T-cell (primary cell): ENCODE results near the gene GOLIM4. TPM values are rescaled to one million over a fixed set of nuclear protein-coding genes. Genes with fewer than 3 reads are reported as not detected.
"Not testable (repeated sequence)": the region's sequence is repeated elsewhere in the genome, so short reads cannot be mapped to it uniquely, and the experiment has no call there.

Experiments used
- ATAC-seq, 4 experiments: fragments of 200-7000 bp in 3 of 4; fragments of 150-1000 bp in 1 of 4; cut with Tn5 transposase; replicated peaks in 1 of 4; 1 replicate in 3 of 4; 2 replicates in 1 of 4; pipeline ENCODE4 v1.10.0; 2021; ENCODE audit warnings: moderate library complexity in 3 of 4, mild to moderate bottlenecking in 2 of 4, moderate number of reproducible peaks in 1 of 4
- CTCF ChIA-PET, 2 donors: fragments of 300-600 bp; sonication (Branson Sonifier 250); formaldehyde crosslinking; loops; one replicate each; lab custom pipeline; 2022; ENCODE audit warnings: antibody characterized with exemption in 2 of 2; lab: Charles Lee
- POLR2A ChIA-PET, 2 donors: fragments of 300-600 bp; sonication (Branson Sonifier 250); formaldehyde crosslinking; loops; one replicate each; lab custom pipeline; 2022; ENCODE audit warnings: antibody characterized with exemption in 2 of 2; lab: Charles Lee
- DNase-seq, 35 experiments: peaks; one replicate each; pipeline versions ENCODE4 v3.0.0 to v3.0.0-alpha.2; 2013 to 2023
- H3K27ac ChIP-seq: one replicate; pipeline ENCODE4 v1.5.1; 2013; ENCODE audit warnings: low read length
- H3K27me3 ChIP-seq, 2 experiments: replicated peaks in 1 of 2; 1 replicate in 1 of 2; 2 replicates in 1 of 2; pipeline versions ENCODE4 v1.6.1 to v1.7.0; 2013; ENCODE audit warnings: low read length in 1 of 2, mixed read lengths in 1 of 2; ENCODE audit not compliant: control insufficient read depth in 2 of 2, insufficient read depth in 2 of 2; ENCODE audit errors: extremely low read depth in 1 of 2
- H3K36me3 ChIP-seq, 2 donors: 1 replicate in 1 of 2; 2 replicates in 1 of 2; pipeline versions ENCODE4 v1.6.1 to v1.7.0; 2013; ENCODE audit warnings: low read length in 1 of 2; ENCODE audit not compliant: control insufficient read depth in 2 of 2, insufficient read depth in 1 of 2; ENCODE audit errors: extremely low read depth in 1 of 2
- H3K4me1 ChIP-seq, 2 experiments: 1 replicate in 1 of 2; 2 replicates in 1 of 2; pipeline versions ENCODE4 v1.6.1 to v1.7.0; 2013; ENCODE audit warnings: low read length in 2 of 2, mixed read lengths in 1 of 2; ENCODE audit not compliant: insufficient read depth in 2 of 2, control insufficient read depth in 1 of 2; ENCODE audit errors: extremely low read depth in 1 of 2
- H3K4me3 ChIP-seq, 2 donors: 1 replicate in 1 of 2; 2 replicates in 1 of 2; pipeline versions ENCODE4 v1.5.1 to v1.7.0; 2013; ENCODE audit warnings: mild to moderate bottlenecking in 2 of 2, low read length in 1 of 2, moderate library complexity in 1 of 2; ENCODE audit not compliant: control insufficient read depth in 1 of 2; ENCODE audit errors: extremely low read depth in 1 of 2
- H3K9me3 ChIP-seq: 2 replicates; pipeline ENCODE4 v1.7.0; 2013
- H3K27ac Mint-ChIP-seq, 2 donors: one replicate each; pipeline ENCODE4 v1.8.0; 2020 to 2021; ENCODE audit warnings: mild to moderate bottlenecking in 2 of 2, mixed read lengths in 2 of 2
- H3K27me3 Mint-ChIP-seq, 2 donors: one replicate each; pipeline ENCODE4 v1.8.0; 2021 to 2022; ENCODE audit warnings: mixed read lengths in 2 of 2
- H3K36me3 Mint-ChIP-seq: one replicate; pipeline ENCODE4 v1.8.0; 2021; ENCODE audit warnings: mixed read lengths
- H3K4me1 Mint-ChIP-seq, 3 donors: one replicate each; pipeline ENCODE4 v1.8.0; 2020 to 2022; ENCODE audit warnings: mixed read lengths in 3 of 3, mild to moderate bottlenecking in 1 of 3
- H3K4me3 Mint-ChIP-seq, 3 donors: one replicate each; pipeline ENCODE4 v1.8.0; 2020 to 2022; ENCODE audit warnings: mild to moderate bottlenecking in 3 of 3, mixed read lengths in 3 of 3, moderate library complexity in 3 of 3
- H3K9me3 Mint-ChIP-seq, 3 donors: one replicate each; pipeline ENCODE4 v1.8.0; 2020 to 2022; ENCODE audit warnings: mixed read lengths in 3 of 3
- WGBS: methylation state at CpG from one replicate; pipeline ENCODE4 v1.1.5; 2013; ENCODE audit warnings: missing lambda C conversion rate; ENCODE audit not compliant: insufficient coverage; 5-methylcytosine and 5-hydroxymethylcytosine counted together
- total RNA-seq, 35 experiments: library from RNA in 6 of 35; stranded (reverse) in 6 of 35; fragments of 120-200 nt in 1 of 35; gene quantifications; one replicate each; pipeline versions ENCODE4 v1.2.1 to v1.2.4 and lab custom pipeline; 2013 to 2026

GOLIM4 gene
- total RNA-seq, 5 donors from 2014 or later (not counting 1 experiment from before 2014, with no cell fraction given) = 0.49 to 1.5 (median 0.96) TPM

GRCh38 chr3:168061332-168061996, 34.3 kb downstream of the GOLIM4 start:
- DNase-seq (no peak), ATAC-seq (no peak)
- H3K27me3 Mint-ChIP-seq = peaks cover 0 to 4% of the 10 kb centered on the region in 2 donors
- no peaks in the 10 kb centered on the region for H3K36me3 Mint-ChIP-seq
- Histone ChIP-seq H3K36me3 (no peaks in the 10 kb centered on the region), H3K27me3 (no peaks in the 10 kb centered on the region), H3K9me3 (no peaks in the 10 kb centered on the region), H3K4me3 (no peak overlapping the region), H3K4me1 (no peaks in the 10 kb centered on the region), H3K27ac (no peak overlapping the region)
- no peaks in the 10 kb centered on the region for H3K9me3 Mint-ChIP-seq
- WGBS = 20% methylated on average over 2 of the region's 5 CpGs
- H3K4me1 Mint-ChIP-seq = peaks cover 0 to 6% (median 0%) of the 10 kb centered on the region in 3 donors
- ChIA-PET CTCF (interaction anchor here in 1 of 2 donors (0.7 kb wide), 2 partner anchors 276 to 754 kb away, joined by 3 to 9 read pairs; no protein-coding TSS in a partner anchor), POLR2A (no interaction called here)
- peak overlapping the region in 1 of 3 donors; percentile 1 for H3K4me3 Mint-ChIP-seq
- no peak overlapping the region for H3K27ac Mint-ChIP-seq

DNA sequence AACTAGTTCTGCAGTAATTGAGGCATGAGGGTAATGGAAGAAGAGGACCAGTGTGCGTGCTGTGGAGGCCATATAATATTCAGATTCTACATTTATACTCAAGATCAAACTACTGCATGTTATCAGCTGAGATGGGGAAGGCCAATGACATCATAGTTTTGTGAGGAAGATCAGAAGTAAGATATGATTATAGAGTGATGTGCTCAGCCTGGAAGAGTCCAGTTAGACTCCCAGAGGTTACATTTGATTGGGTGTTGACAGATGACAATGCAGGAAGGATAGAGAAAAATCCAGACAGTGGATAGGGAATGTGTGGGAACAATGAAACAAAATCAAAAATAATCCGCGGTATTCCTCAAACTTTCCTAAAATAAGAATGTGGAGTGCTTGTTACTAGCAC, 35.4 kb downstream of the GOLIM4 start:
- WGBS = no CpG with 5 or more reads among the region's 3 CpGs
- H3K27me3 ChIP-seq = no peaks in the 10 kb centered on the region
- Mint-ChIP-seq H3K27me3 (peaks cover 0 to 4% of the 10 kb centered on the region in 2 donors), H3K36me3 (no peaks in the 10 kb centered on the region), H3K4me3 (no peak overlapping the region), H3K27ac (no peak overlapping the region), H3K9me3 (peaks cover 0 to under 1% (median 0%) of the 10 kb centered on the region in 3 donors), H3K4me1 (peaks cover 0 to 6% (median 0%) of the 10 kb centered on the region in 3 donors)
- ATAC-seq = no peak
- H3K27ac ChIP-seq = no peak overlapping the region
- H3K36me3 ChIP-seq = no peaks in the 10 kb centered on the region
- H3K9me3 ChIP-seq = no peaks in the 10 kb centered on the region
- no peaks in the 10 kb centered on the region for H3K4me1 ChIP-seq
- no peak overlapping the region for H3K4me3 ChIP-seq
- CTCF ChIA-PET = no interaction called here
- POLR2A ChIA-PET = no interaction called here
- no peak for DNase-seq

- Mint-ChIP-seq H3K36me3 (no peaks in the 10 kb centered on the region), H3K9me3 (peaks cover 0 to 6% (median 0%) of the 10 kb centered on the region in 3 donors), H3K4me3 (no peak overlapping the region), H3K27ac (no peak overlapping the region), H3K27me3 (peaks cover 0 to 4% of the 10 kb centered on the region in 2 donors), H3K4me1 (peaks cover 0 to 6% (median 0%) of the 10 kb centered on the region in 3 donors)
- no peak for DNase-seq
- no peaks in the 10 kb centered on the region for H3K4me1 ChIP-seq
- H3K27me3 ChIP-seq = no peaks in the 10 kb centered on the region
- H3K9me3 ChIP-seq = no peaks in the 10 kb centered on the region
- no peak for ATAC-seq
- no CpG with 5 or more reads among the region's 2 CpGs for WGBS
- H3K36me3 ChIP-seq = no peaks in the 10 kb centered on the region
- no peak overlapping the region for H3K4me3 ChIP-seq
- no peak overlapping the region for H3K27ac ChIP-seq
- ChIA-PET CTCF (no interaction called here), POLR2A (no interaction called here)
These were observed 37.2 kb downstream of the GOLIM4 start for GRCh38 chr3:168058481-168058880.

DNA sequence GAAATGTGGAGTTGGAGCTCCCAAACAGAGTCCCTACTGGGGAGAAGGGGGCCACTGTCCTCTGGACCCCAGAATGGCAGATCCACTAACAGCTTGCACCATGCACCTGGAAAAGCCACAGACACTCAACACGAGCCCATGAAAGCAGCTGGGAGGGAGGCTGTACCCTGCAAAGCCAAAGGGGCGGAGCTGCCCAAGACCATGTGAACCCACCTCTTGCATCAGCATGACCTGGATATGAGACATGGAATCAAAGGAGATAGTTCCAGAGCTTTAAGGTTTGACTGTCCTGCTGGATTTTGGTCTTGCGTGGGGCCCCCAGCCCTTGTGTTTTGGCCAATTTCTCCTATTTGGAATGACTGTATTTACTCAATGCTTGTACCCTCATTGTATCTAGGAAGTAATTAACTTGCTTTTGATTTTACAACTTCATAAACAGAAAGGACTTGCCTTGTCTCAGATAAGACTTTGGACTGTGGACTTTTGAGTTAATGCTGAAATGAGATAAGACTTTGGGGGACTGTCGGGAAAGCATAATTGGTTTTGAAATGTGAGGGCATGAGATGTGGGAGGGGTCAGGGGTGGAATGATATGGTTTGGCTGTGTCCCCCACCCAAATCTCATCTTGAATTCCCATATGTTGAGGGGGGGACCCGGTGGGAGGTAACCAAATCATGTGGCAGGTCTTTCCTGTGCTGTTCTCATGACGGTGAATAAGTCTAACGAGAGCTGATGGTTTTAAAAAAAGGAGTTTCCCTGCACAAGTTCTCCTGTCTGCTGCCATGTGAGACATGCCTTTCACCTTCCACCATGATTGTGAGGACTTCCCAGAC, 39.1 kb downstream of the GOLIM4 start:
- H3K27me3 ChIP-seq, H3K4me1 ChIP-seq, CTCF ChIA-PET, POLR2A ChIA-PET, H3K27ac ChIP-seq, DNase-seq, H3K4me3 Mint-ChIP-seq, H3K27ac Mint-ChIP-seq, H3K9me3 ChIP-seq, ATAC-seq, H3K4me1 Mint-ChIP-seq, H3K27me3 Mint-ChIP-seq, H3K36me3 ChIP-seq, H3K36me3 Mint-ChIP-seq, H3K4me3 ChIP-seq, H3K9me3 Mint-ChIP-seq: not testable (repeated sequence)
- WGBS = 94% methylated on average over 5 of the region's 7 CpGs

DNA sequence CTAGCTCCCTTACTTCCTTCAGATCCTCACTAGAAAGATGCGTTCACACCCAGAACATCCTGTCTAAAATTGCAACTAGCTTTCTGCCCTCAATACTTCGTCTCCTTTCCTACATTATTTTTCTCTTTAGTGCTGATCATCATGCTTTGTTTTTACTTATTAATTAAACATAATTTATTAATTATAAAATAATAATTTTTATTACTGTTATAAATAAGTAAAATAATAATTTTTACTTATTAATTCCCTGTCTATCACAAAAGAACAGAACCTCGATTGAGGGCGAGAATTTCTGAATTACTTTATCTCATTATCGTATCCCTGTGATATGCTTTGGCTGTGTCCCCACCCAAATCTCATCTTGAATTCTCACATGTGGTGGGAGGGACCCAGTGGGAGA, 41.3 kb downstream of the GOLIM4 start:
- H3K27ac Mint-ChIP-seq = no peak overlapping the region
- H3K9me3 ChIP-seq = no peaks in the 10 kb centered on the region
- no peak overlapping the region for H3K4me3 Mint-ChIP-seq
- peaks cover 0 to 6% (median 0%) of the 10 kb centered on the region in 3 donors for H3K9me3 Mint-ChIP-seq
- H3K27me3 ChIP-seq = no peaks in the 10 kb centered on the region
- ChIA-PET POLR2A (no interaction called here), CTCF (no interaction called here)
- H3K4me1 Mint-ChIP-seq = no peaks in the 10 kb centered on the region
- H3K27me3 Mint-ChIP-seq = peaks cover 0 to 5% of the 10 kb centered on the region in 2 donors
- ATAC-seq (no peak), DNase-seq (no peak)
- H3K36me3 Mint-ChIP-seq = no peaks in the 10 kb centered on the region
- WGBS = 100% methylated on average over 1 of the region's 5 CpGs
- no peaks in the 10 kb centered on the region for H3K36me3 ChIP-seq
- H3K4me1 ChIP-seq = no peaks in the 10 kb centered on the region
- no peak overlapping the region for H3K27ac ChIP-seq
- H3K4me3 ChIP-seq = no peak overlapping the region

DNA sequence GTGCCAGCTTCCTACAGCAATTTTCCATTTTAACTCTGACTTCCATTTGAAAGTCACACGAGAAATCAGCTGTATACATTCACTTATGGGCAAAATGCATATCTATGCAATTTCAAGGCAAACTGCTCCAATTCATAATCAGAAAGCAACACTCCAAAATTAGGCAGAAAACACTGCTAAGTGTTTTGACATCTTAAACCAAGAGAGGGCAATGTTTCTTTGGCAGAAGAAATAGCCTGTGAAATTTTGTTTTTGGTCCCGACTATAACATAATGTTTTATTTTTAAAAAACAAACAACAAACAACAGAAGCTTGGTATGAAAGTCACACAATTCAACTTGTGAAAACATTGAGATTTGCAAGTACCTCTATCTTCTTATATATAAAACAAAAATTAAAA, 42.6 kb downstream of the GOLIM4 start:
- peaks cover 0 to 6% (median 0%) of the 10 kb centered on the region in 3 donors for H3K9me3 Mint-ChIP-seq
- Histone ChIP-seq H3K9me3 (no peaks in the 10 kb centered on the region), H3K4me3 (no peak overlapping the region), H3K27ac (no peak overlapping the region), H3K27me3 (no peaks in the 10 kb centered on the region), H3K4me1 (no peaks in the 10 kb centered on the region), H3K36me3 (no peaks in the 10 kb centered on the region)
- 60% methylated on average over 1 of the region's 2 CpGs for WGBS
- ATAC-seq = no peak
- H3K36me3 Mint-ChIP-seq = no peaks in the 10 kb centered on the region
- H3K4me1 Mint-ChIP-seq = no peaks in the 10 kb centered on the region
- H3K4me3 Mint-ChIP-seq = no peak overlapping the region
- CTCF ChIA-PET = no interaction called here
- POLR2A ChIA-PET = interaction anchor here in 1 of 2 donors (0.6 kb wide), 1 partner anchor 36 kb away, joined by 7 read pairs; no protein-coding TSS in a partner anchor
- H3K27ac Mint-ChIP-seq = no peak overlapping the region
- DNase-seq = no peak
- H3K27me3 Mint-ChIP-seq = peaks cover 0 to 5% of the 10 kb centered on the region in 2 donors
